HG02759 (cell line): Measurements from ENCODE around the gene PLEKHA1.

Source experiments
- ATAC-seq: cut with Tn5 transposase; IDR thresholded peaks from one replicate; pipeline ENCODE4 v1.9.1; 2021; ENCODE audit warnings: mild to moderate bottlenecking, moderate library complexity; ENCODE audit not compliant: unreplicated experiment

PLEKHA1 gene

DNA sequence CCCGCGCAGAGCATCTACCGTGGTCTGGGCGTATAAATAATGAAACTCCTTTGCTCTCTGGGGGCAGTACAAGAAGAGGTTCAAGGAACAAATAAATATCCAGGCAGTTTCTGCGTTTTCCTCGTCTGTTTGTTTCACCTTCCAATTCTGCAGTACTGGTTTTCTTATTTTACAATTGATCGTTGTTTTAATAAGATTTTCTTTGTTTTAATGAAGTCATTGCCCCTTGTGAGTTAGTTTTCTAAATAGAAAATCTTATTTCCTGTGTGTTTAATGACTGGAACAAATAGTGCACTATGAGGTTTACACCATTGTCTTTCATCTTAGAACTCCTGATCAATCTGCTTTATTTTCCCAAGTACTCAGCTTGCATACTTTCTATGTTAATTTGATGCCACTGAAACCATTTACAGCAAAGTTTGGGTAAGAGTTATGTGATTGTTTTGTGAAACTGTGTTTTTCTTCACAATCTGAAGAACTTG is 1.2 kb downstream of the PLEKHA1 start:
- no peak for ATAC-seq

DNA sequence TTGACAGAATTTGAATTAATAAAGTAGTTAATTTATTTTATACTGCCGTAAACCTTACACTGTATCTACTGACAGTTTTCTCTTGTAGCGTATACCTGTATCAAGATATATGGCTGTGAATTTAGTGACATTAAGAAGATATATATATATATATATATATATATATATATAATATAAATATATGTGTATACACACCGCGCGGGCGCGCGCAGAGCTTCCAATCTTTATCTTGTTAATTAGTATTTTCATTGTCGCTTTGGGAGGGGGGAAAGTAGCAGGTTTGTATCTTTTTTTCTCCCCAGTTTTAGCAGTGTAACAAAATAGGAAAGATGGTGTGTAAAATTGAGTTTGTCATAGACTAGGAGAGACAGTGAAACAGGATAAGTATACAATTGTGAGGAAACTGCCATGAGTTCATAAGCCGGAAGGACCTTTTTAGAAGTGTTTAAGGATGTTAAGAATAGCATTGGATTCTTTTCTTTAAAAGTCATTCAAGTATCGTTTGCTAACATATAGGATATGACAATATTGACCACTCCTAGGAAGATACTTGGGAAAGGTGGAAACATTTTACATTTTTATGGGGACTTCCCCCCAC is 2.0 kb downstream of the PLEKHA1 start:
- no peak for ATAC-seq

DNA sequence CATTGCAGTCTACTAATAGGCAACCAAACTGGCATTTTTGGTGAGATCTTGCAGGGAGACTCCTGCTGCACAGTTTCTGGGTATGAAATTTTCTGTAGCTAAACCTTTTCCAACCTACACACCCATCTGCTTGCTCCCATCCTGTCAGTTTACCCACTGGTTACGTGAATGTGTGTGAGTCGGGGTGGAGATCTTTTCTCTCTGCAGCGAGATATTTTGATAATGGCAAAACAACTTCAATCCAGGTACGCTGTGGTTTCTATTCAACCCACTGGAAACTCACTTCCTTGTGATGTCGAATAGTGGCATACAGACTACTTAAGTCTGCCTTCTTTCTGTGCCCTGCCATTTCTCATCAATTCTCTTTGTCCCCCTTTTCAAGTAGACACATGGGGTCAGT is 4.5 kb downstream of the PLEKHA1 start:
- no peak for ATAC-seq

DNA sequence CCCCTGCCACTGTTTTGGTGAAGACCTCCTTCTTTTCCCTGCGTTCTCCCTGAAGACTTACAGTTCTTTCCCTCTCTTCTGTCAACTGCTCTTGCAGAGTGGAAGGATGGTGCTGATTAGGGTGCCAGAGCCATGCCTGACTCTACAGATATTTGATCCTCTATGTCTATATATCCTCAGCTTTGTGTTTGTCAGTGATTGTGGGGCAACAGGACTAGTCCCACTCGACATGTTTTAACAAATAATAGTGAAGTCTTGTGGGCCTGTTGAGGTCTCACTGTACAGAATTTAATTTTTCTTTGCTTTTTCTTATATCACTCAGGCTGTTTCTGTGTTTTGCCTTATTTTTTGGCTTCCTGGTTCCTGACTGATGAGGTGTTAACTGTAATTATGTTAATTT is 5.0 kb downstream of the PLEKHA1 start:
- no peak for ATAC-seq

DNA sequence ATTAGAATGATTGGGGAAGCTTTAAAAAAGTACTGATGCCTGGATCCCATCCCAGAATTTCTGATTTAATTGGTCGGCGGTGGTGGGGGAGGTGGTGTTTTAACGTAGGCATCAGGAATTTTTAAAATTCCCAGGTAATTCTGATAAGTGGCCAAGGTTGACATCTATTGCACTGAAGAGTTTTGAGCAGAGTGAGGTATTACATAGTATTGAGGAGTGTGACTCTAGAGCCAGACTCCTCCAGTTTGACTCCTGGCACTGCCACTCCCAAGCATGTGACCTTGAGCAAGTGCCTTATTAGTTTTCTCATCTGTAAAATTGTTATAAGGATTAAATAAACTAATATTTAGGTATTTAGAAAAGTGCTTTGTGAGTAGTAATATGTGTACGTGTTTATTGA is 6.2 kb downstream of the PLEKHA1 start:
- ATAC-seq: no peak

DNA sequence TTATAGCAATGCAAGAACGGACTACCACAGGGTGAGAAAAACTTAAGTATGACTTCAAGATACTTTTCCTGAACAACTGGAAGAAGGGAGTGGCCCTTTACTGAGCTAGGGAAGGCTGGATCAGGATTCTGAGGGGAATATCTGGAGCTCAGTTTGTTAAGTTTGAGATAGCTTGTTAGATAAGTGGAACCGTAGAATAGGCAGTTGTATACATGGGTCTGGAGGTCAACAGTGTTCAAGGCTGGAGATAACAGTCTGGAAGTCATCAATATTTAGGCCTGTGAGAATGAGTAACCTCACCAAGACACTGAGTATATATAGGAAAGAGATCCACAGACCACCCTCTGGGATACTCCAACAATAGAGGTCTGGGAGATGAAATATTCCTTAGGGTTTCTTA is 7.2 kb downstream of the PLEKHA1 start:
- no peak for ATAC-seq

DNA sequence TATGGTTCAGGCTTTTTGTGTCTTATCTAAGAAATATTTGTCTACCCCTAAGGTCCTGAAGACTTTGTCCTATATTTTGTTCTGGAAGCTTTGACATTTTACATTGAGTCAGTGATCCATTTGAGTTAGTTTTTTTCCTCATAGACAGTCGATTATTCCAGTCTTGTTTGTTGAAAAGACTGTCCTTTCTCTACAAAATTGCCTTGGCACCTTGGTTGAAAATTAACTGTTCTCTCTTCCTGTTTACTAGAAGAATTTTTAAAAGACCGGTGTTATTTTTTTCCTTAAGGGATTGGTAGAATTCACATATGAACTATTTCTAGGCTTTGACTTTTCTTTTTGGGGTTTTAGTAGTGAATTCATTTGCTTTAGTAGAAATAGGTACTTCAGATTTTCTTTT is 12.0 kb downstream of the PLEKHA1 start:
- no peak for ATAC-seq

DNA sequence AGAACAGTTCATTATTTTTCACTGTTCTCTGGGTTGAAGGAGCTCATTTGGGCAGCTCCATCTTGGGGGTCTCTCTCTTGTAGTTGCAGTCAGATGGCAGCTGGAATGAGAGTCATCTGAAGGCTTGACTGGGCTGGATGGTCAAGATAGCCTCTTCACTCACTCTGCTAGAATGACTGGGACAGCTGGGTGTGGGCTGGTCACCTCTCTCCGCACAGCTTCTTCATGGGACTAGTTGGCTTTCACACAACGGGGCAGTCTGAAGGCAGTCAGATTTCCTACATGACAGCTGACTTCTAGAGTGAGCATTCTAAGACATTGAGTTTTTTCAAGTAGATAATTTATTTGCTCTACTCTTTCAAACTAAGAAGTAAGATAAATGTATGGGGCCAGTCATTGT is 13.1 kb downstream of the PLEKHA1 start:
- ATAC-seq: no peak

DNA sequence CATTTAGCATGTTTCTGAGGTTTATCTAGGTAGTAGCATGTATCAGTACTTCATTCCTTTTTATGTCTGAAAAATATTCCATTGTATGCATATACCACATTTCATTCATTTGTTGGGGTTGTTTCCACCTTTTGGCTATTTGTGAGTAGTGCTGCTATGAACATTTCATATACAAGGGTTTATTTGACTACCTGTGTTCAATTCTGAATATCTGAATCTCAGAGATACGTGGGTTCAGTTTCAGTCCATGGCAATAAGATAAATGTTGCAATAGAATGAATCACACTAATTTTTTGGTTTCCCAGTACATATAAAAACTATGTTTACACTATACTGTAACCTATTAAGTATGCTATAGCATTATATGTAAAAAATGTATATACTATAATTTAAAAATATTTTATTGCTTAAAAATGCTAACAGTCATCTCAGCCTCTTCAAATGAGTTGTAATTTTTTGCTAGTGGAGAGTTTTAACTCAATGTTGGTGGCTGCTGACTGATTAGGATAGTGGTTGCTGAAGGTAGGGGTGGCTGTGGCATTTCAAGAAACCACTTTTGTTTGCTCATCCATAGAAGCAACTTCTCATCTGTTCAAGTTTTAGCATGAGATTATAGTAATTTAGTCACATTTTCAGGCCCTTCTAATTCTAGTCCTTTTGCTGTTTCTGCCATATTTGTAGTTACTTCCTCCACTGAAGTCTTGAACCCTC is 13.9 kb downstream of the PLEKHA1 start:
- ATAC-seq: no peak

DNA sequence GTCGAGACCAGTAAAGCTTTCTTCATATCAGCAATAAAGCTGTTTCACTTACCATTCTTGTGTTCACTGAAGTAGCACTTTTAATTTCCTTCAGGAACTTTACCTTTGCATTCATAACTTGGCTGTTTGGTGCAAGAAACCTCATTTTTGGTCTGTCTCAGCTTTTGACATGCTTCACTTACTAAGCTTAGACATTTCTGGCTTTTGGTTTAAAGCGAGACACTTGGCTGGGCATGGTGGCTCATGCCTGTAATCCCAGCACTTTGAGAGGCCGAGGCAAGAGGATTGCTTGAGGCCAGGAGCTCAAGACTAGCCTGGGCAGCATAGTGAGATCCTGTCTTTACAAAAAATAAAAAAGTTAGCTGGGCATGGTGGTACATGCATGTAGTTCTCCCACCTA is 15.8 kb downstream of the PLEKHA1 start:
- no peak for ATAC-seq

DNA sequence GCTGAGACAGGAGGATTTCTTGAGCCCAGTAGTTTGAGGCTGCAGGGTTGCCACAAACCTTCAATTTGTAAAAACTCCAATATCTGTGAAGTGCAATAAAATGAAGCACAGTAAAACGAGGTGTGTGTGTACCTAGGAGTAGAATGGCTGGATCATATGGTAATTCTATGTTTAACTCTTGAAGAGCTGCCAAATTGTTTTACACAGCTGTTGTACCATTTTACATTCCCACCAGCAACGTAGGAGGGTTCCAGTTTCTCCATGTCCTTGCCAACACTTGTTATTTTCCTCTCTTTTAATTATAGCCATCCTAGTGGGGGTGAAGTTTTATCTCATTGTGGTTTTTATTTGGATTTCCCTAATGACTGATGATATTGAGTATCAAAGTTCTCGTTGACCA is 16.2 kb downstream of the PLEKHA1 start:
- no peak for ATAC-seq

DNA sequence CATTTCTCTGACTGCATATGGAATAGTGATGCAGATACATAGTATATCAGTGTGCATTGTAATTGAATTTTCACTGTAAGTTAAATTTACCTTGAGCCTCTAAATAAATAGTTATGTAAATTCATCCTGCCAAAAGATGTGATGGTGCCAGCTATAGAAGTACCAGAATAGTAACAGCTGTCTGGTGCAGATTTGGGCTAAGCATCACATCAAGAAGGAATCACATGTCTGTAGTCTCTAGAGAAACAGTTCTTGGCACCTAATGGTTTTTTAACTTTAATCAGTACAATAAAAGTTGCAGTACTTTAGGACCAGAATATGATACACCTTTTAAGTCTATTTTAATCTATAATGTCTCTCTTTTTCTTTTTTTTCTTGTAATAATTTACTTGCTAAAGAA is 17.4 kb downstream of the PLEKHA1 start:
- ATAC-seq: no peak

DNA sequence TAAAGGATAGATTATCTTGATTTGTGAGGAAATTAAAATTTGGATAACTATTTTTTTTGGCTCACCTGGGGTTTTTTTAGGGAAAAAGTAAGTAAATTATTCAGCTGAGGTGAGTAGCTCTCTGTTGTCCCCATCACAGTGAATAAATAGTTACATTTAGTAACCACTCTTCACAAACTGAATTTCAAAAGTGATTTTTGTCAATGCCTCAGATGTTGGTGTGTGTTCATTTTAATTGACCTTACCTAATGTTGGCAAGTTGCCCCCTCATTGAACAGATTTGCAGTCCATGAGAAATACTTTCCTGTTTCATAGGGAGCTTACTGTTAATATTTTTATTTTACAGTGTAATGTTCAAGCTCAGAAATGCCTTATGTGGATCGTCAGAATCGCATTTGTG is 18.3 kb downstream of the PLEKHA1 start:
- no peak for ATAC-seq

DNA sequence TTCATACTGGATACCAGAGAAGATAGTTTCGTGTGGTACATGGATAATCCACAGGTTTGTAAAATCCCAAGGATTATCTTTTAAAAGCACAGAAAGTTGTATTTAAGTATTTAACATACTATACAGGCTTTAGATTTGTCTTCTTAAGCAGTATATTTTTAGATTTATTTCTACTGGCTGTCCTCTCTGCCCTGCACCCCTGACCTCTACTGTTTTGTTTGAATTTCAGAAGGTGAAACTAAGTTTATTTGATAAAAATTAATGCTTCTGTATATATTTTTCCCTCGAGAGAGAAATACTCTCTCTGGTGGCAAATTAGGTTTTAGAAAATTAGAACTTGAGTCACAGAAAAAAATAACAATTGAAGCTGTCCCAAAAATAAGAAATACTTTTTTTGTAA is 18.8 kb downstream of the PLEKHA1 start:
- no peak for ATAC-seq

DNA sequence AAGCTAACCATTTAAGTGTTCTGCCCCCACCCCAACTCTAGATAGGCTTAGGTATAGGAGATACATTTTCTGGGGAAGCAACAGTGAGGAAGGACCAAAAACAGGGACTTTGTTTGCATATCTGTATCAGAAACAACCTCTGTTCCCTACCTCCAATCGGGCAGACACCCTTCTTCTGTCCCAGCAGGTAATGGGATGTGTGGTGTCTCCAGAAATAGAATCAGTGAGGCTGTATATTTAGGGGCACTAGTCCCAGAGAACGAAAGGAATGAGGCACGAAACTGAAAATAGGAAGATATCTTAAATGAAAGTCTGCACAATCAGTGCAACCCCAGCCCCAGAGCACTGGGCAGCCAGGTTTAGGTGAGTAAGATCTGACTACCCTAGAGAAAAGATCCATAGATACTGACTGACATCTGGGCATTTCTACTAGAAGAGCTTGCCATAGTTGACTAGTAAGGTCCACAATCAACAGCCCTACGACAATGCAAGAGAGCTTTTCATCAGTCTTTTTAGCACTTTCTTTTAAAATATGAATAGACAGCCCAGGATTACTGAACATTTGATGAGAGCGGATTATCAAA is 28.1 kb downstream of the PLEKHA1 start:
- no peak for ATAC-seq

DNA sequence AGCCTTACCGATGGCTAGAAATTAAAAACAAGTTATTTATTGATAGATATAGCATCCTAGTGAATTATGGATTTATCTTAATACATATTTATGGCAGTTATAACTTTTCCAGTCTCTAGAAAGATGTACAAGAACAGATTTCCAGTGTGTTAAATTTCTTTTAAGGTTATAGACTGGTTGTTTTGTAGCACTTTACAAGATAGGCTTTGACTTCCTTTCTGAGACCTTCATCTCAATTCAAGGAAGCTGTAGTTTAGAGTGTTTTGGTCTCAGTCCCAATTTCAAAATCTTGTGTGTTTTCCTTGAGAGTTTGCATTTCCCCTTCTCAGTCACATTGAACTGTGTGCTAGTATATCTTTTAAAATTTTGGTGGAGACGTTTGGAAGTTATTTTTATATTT is 30.1 kb downstream of the PLEKHA1 start:
- ATAC-seq: no peak

DNA sequence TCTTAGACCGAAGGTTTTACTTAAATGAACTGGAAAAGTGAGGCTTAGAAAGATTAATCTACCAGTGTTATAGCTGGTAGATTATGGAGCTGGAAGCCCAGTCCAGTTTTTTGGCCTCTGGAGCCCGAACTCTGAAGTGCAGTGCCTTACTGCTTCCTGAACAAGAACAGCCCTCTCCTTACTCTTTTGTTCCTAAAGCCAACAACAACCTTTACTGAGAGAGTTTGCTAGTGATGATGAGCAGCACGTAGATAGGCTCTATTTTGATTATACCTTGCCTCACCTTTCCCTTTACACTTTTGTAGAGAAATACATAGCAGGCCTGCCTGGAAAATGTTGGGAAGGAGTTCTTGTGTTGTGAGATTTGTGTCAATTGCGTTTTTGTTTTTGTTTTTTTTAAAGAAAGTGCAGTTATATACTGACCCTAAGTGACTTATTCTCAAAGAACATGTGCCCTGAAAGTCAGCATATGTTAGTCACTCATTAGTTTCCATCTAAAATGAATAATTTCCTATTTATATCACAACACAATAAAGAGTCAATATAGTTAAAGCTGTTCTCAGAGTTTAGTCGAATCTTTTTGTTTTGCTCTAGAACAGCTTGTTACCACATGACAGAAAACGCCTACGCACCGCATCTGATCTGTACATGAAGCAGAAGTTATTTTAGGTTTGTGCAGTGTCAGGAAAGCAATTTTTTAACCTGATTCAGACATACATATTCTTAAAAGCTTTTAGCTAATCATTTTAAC is 33.0 kb downstream of the PLEKHA1 start:
- no peak for ATAC-seq

DNA sequence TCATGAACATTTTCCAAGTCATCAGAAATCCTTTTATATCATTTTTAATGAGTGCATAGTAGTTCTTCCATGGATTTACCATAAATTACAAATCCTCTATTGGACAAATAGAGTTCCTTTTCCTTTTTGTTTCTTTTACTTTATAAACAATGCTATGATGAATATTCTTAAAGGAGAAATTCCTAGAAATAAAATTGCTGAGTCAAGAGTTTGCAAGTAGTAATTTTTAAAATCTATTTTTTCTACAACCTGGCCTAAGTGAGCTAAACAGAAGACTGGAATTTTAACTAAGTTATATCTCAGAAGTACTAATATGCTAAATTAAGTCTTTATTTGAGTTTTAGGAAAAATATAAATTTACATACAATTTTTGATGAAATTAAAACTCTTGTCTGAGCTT is 38.8 kb downstream of the PLEKHA1 start:
- ATAC-seq: no peak

DNA sequence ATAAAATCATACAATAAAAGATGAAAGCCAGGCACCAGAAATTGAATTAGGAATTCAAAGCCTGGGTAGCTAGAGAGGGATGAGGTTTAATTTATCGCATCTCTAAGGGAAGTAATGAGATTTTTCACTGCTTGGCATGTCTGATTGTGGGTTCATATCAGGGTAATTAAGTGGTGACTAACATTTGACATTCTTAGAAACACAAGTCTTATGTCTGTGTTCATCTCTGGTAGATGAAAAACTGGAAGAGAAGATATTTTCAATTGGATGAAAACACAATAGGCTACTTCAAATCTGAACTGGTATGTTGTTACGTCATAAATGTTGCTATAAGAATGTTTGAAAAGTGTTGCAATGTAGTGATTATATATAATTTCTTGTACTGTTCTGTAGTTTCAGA is 43.2 kb downstream of the PLEKHA1 start:
- no peak for ATAC-seq

DNA sequence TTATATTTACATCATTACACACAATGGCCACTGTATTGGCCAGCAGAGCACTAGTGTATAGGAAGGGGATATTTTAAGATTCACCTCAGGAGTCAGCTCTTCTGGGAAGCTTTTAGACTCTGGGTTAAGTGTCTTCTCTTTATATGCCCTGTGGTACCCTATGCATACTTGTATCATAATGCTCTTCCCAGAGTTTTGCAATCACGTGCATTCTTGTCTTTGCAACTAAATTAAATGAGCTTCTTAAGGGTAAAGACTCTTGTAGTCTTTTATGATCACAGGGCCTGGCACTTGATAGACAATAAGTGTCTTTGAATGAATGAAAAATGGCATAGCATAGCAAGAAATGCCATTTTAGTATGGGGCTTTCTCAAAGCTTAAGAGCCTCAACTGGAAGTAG is 44.5 kb downstream of the PLEKHA1 start:
- no peak for ATAC-seq

DNA sequence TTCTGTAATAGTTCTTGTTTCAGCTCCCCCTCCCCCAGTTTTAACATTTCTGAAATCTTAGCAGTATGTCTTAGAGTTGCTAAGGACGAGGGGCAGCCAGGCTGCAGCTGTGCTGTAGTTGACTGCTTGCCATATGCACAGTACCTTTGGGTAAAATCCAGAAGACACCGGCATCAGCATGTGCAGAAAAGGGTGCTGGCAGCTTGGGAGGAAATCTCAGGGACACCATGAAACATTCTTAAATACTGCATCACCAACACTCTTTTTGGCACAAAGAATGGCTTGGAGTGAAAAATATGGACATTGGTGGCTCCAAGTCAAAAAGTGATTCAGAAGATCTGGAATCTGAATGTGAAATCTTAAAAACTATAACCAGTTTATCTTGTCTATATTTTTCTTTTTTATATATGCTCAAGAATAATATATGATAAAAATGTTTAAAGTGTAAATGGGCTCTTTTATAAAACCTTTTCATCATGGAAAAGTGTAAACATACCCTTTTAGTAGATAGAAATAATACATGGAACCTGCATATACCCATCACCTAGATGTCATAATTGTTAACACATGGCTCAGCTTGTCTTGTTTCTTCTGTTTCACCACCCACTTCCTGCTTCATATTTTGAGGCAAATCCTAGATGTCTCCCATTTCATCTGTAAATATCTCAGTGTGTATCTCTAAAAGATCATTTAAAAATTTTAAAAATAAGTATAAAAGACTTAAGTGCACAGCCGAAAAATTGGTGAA is 45.5 kb downstream of the PLEKHA1 start:
- ATAC-seq: no peak
